GM20431 (cell line): ENCODE data around the gene SLC16A2.
"Not testable (repeated sequence)": the region's sequence is repeated elsewhere in the genome, so short reads cannot be mapped to it uniquely, and the experiment has no call there.

ENCODE experiments used
- in situ Hi-C: fragments of 300-500 bp; cut with MseI, MboI; formaldehyde crosslinking; loops from one replicate; pipeline ENCODE4 v1.15.0; 2020; ENCODE audit warnings: low sequenced_read_pairs; ENCODE audit not compliant: unreplicated experiment

Gene SLC16A2

GRCh38 chrX:74500067-74500466, 78.8 kb downstream of the SLC16A2 start:
- in situ Hi-C loops: no loop called here

GRCh38 chrX:74500555-74500954, 79.3 kb downstream of the SLC16A2 start:
- in situ Hi-C loops: no loop called here

GRCh38 chrX:74505437-74505836, 84.1 kb downstream of the SLC16A2 start:
- in situ Hi-C loops: no loop called here

DNA sequence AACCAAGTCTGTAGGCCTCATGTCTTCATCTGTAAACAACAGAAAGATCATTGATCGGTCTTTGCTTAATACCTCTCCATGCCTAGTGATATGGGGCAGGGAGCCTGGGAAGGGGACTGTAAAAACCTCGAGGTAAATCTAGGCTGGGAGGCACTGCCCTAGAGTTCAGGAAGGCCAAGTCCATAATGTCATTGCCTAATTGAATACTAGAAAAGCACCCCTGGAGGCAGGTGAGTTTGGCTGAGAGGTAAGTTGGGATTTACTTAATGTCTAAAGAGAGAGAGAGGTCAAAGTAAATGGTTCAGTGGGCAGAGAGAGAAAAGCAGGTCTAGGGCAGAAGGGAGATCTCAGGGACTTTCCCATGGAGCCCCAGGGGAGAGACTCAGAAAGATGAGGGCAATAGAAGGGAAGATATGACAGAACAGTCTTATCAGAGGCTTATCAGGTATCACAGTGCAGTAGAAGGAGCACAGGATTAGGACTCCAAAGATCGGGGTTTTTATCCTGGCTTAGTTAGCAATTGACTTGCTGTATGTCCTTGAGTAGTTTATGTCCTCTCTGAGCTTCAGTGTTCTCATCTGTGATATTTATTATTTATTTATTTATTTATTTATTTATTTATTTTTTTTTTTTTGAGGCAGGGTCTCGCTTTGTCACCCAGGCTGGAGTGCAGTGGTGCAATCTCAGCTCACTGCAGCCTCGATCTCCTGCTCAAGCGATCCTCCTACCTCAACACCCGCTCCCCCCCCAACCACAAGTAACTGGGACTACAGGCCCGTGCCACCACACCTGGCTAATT, 85.2 kb downstream of the SLC16A2 start:
- in situ Hi-C loops: no loop called here

GRCh38 chrX:74507191-74507590, 85.9 kb downstream of the SLC16A2 start:
- in situ Hi-C loops: no loop called here

- in situ Hi-C loops: no loop called here
Measured at GRCh38 chrX:74509989-74510388, 88.7 kb downstream of the SLC16A2 start.

- in situ Hi-C loops: no loop called here
Measured at GRCh38 chrX:74510401-74510800, 89.1 kb downstream of the SLC16A2 start.

GRCh38 chrX:74511704-74512103, 90.4 kb downstream of the SLC16A2 start:
- in situ Hi-C loops: no loop called here

- in situ Hi-C loops: no loop called here
Measured at GRCh38 chrX:74514384-74514783, 93.1 kb downstream of the SLC16A2 start.

GRCh38 chrX:74515356-74515755, 94.1 kb downstream of the SLC16A2 start:
- in situ Hi-C loops: no loop called here

- in situ Hi-C loops: not testable (repeated sequence)
Measured at GRCh38 chrX:74516013-74516412, 94.7 kb downstream of the SLC16A2 start.

GRCh38 chrX:74519870-74520269, 98.6 kb downstream of the SLC16A2 start:
- in situ Hi-C loops: no loop called here

- in situ Hi-C loops: no loop called here
Measured at GRCh38 chrX:74520291-74520690, 99.0 kb downstream of the SLC16A2 start.

DNA sequence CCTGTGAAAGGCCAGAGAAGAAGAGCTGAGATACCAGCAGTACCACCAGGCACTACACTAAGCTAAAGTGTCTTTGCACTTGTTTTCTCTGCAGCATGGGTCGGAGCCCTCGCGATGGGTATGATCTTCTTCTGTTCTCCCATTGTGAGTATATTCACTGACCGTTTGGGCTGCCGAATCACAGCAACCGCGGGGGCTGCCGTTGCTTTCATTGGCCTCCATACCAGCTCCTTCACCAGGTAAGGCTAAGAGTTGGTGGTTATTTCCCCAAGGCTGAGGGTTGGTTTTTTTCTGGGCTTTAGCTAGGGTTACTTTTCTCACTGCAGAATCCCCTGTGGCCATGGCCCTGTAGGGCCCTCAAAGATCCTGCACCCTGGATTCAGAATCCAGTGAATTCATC, 99.6 kb downstream of the SLC16A2 start:
- in situ Hi-C loops: no loop called here

- in situ Hi-C loops: no loop called here
Measured at GRCh38 chrX:74521961-74522751, 100.9 kb downstream of the SLC16A2 start.

DNA sequence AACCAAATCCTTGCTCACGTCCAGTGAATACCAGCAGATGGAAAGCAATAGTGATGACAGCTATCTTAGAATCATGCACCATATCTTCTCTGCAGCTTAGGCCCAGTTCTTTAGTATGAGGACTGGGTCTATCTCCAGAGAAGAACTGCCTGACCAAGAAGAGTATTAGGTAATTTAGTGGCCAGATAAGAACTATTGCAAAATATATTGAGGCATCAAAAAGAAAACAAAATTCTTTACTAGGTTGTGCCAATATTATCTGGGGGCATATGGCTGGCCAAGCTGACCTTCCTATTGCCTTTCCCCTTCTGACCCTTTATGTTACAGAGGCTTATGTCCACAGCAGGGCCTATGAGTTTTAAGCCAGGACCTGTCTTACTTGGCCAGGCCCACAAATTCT, 101.9 kb downstream of the SLC16A2 start:
- in situ Hi-C loops: no loop called here

DNA sequence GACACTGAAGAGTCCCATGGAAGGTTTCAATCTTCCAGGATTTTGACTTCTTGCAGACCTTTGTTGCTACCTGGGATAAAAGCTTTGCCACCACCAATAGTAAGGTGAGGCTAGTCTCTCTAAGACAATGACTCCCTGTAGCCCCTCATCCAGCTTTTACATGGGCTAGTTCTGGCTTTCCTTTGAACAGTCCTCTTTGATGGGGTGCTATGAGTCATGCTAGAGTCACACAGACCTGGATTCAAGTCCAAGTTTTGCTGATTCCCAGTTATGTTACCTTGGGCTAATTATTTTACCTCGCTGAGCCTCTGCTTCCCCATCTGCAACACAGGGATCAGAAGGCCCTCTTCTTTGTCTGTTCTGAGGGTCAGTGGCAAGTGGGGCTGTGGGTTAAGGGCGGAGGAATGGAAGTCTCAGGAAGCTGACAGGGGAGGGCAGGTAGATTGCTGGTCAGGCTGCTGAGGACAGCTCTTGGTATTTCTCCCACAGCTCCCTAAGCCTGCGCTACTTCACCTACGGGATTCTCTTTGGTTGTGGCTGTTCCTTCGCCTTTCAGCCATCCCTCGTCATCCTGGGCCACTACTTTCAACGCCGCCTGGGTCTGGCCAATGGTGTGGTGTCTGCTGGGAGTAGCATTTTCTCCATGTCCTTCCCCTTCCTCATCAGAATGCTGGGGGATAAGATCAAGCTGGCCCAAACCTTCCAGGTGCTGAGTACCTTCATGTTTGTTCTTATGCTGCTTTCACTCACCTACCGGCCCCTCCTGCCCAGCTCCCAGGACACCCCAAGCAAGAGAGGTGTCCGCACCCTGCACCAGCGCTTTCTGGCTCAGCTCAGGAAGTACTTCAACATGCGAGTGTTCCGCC, 102.8 kb downstream of the SLC16A2 start:
- in situ Hi-C loops: no loop called here

DNA sequence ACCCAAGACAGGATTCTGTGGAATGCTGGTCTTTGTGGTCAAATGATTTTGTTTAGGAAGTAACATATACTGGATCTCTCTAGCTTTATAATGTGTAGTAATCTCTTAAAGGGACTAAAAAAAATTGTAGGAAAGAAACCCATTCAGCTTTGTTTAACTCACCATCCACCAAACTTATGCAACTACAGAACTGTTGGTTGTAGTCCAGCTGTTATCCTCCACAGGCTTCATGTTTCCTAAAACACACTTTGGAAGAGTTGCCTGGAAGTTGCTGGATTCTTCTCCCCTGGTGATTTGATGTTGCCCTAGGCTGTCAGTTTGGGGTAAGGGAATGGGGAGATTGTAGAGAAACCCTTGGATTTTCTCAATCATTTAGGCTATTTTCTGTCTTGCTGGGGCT, 103.8 kb downstream of the SLC16A2 start:
- in situ Hi-C loops: loop anchor here (25.0 kb wide), 1 partner anchor 138 kb away; no protein-coding TSS in a partner anchor

GRCh38 chrX:74526764-74527163, 105.5 kb downstream of the SLC16A2 start:
- in situ Hi-C loops: loop anchor here (25.0 kb wide), 1 partner anchor 139 kb away; no protein-coding TSS in a partner anchor

DNA sequence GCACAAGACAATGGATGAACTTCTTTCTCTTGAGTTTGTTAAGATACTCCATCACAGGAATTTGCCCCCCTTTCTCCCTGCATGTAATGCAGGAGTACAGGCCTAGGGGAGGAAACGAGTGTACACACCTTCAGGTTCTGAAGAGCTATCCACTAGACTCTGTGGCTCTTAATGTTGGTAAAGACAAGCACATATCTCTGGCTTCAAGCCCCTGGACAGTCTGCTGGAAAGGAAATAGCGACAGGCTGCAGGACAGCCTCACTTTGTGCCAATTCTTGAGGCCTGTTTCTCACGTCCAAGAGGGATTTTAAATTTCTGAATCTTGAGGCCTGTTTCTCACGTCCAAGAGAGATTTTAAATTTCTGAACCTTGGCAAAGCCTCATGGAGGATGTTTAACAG, 106.1 kb downstream of the SLC16A2 start:
- in situ Hi-C loops: loop anchor here (25.0 kb wide), 1 partner anchor 140 kb away; no protein-coding TSS in a partner anchor
